Cardiac atrium fibroblast (primary cell): ENCODE data around the gene OR6C3. TPM values are rescaled to one million over a fixed set of nuclear protein-coding genes. Genes with fewer than 3 reads are reported as not detected.

Experiments
- total RNA-seq: library from RNA; depleted of rRNA; stranded (reverse); fragments of >200 nt; gene quantifications from 2 replicates; pipeline ENCODE4 v1.2.3, GENCODE V29; 2015

The OR6C3 gene
- total RNA-seq = not detected in 2 replicates

GRCh38 chr12:55330446-55330845, at the start of gene OR6C3:
Gene OR6C3 (plus strand): TSS chr12:55330746. CDS start chr12:55331701, 955 bp downstream.

GRCh38 chr12:55296469-55296868, 34.1 kb upstream of the OR6C3 start, which contains the start of gene OR6C6:
Gene OR6C6 (minus strand): TSS chr12:55296569. CDS start chr12:55295232, 1,337 bp downstream.

DNA sequence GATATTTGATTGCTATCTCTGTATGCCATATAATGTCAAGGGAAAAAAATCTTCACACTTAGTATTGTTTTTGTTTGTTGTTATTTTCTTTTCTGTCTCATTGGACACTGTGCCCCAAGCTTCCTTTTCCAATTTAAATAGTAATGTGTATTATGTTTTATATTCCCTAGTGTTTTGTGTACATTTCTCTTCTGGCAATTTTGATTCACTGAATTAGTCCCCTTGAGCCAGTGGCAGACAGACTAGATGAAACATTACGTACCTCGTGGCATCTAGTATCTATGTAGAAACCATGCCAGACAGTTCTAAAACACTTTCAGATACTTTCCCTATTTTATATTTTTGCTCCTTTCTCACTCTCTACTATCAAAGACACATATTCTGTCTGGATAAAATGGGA, 16.5 kb upstream of the OR6C3 start, which contains the start of gene OR6C1:
Gene OR6C1 (plus strand): TSS at position 301 of the 400 bp plus-strand sequence. CDS start 6,257 bp downstream, outside the sequence.

GRCh38 chr12:55362675-55363074, 32.1 kb downstream of the OR6C3 start, which contains the start of gene OR6C75:
Gene OR6C75 (plus strand): TSS chr12:55362975. CDS start chr12:55365111, 2,136 bp downstream.

Other genes with a start within 250 kb of the OR6C3 start
- gene OR9K2, start 204.3 kb upstream of the OR6C3 start, total RNA-seq = not detected in 2 replicates
- not detected in 2 replicates for gene OR10A7, start 109.7 kb upstream of the OR6C3 start, total RNA-seq
- not detected in 2 replicates for gene OR6C74, start 86.1 kb upstream of the OR6C3 start, total RNA-seq
- gene OR6C6, start 34.2 kb upstream of the OR6C3 start, total RNA-seq = not detected in 2 replicates
- gene OR6C1, start 16.4 kb upstream of the OR6C3 start, total RNA-seq = not detected in 2 replicates
- gene OR6C75, start 32.2 kb downstream of the OR6C3 start, total RNA-seq = not detected in 2 replicates
- not detected in 2 replicates for gene OR6C65, start 69.8 kb downstream of the OR6C3 start, total RNA-seq
- gene OR6C76, start 95.5 kb downstream of the OR6C3 start, total RNA-seq = not detected in 2 replicates
- not detected in 2 replicates for gene OR6C2, start 113.3 kb downstream of the OR6C3 start, total RNA-seq
- not detected in 2 replicates for gene OR6C70, start 139.4 kb downstream of the OR6C3 start, total RNA-seq
- gene OR6C68, start 161.6 kb downstream of the OR6C3 start, total RNA-seq = not detected in 2 replicates
- not detected in 2 replicates for gene OR6C4, start 218.9 kb downstream of the OR6C3 start, total RNA-seq
- not detected in 2 replicates for gene OR2AP1, start 241.7 kb downstream of the OR6C3 start, total RNA-seq